Stomach (tissue), 9 donors: Measurements from ENCODE around the gene MGAT5. TPM values are rescaled to one million over a fixed set of nuclear protein-coding genes. Genes with fewer than 3 reads are reported as not detected.

Experiments used
- DNase-seq, 2 donors: peaks; one replicate each; pipeline versions ENCODE4 v3.0.0 to v3.0.0-alpha.2; 2013 to 2019
- H3K27ac ChIP-seq, 5 donors: fragments of 200-600 bp in 4 of 5; sonication (generic) in 4 of 5; one replicate each; pipeline ENCODE4 v1.5.1; 2013 to 2019; ENCODE audit warnings: mild to moderate bottlenecking in 1 of 5, moderate library complexity in 1 of 5
- H3K27me3 ChIP-seq, 3 donors: fragments of 200-600 bp; sonication (generic); one replicate each; pipeline ENCODE4 v1.5.1; 2017 to 2019; ENCODE audit warnings: mixed run types in 1 of 3
- H3K36me3 ChIP-seq, 4 donors: fragments of 200-600 bp; sonication (generic); 1 replicate in 3 of 4; 2 replicates in 1 of 4; pipeline ENCODE4 v1.5.1; 2016 to 2019
- H3K4me1 ChIP-seq, 4 donors: fragments of 200-600 bp; sonication (generic); one replicate each; pipeline ENCODE4 v1.5.1; 2016 to 2019
- H3K4me3 ChIP-seq, 4 donors: fragments of 200-600 bp; sonication (generic) in 3 of 4; one replicate each; pipeline ENCODE4 v1.5.1; 2016 to 2019; ENCODE audit warnings: mild to moderate bottlenecking in 1 of 4
- H3K9me3 ChIP-seq, 4 donors: fragments of 200-600 bp; sonication (generic); one replicate each; pipeline ENCODE4 v1.5.1; 2016 to 2019
- EP300 ChIP-seq: sonication (generic); formaldehyde crosslinking; IDR thresholded peaks from one replicate; pipeline ENCODE4 v1.6.1; 2017; ENCODE audit warnings: antibody characterized with exemption
- POLR2A ChIP-seq, 4 donors: fragments of 450-650 bp; IDR thresholded peaks; one replicate each; pipeline ENCODE4 v1.6.1; 2016; ENCODE audit warnings: antibody characterized with exemption in 4 of 4, control low read depth in 2 of 4, mild to moderate bottlenecking in 1 of 4, moderate library complexity in 1 of 4
- POLR2AphosphoS5 ChIP-seq, 3 donors: sonication (generic); formaldehyde crosslinking; IDR thresholded peaks; one replicate each; pipeline ENCODE4 v1.6.1; 2016; ENCODE audit warnings: antibody characterized with exemption in 3 of 3
- WGBS, 5 donors: extraction: QIAGEN DNeasy Blood & Tissue Kit in 3 of 5; methylation state at CpG; one replicate each; pipeline versions ENCODE4 v1.1.5 to v1.1.7; 2013 to 2018; 5-methylcytosine and 5-hydroxymethylcytosine counted together
- intact Hi-C: fragments of 100-400 bp; cut with DNase I; formaldehyde crosslinking; loops from one replicate; pipeline ENCODE4 v1.15.1; 2023; ENCODE audit warnings: low total_unique reads
- polyA plus RNA-seq, 3 donors: library from polyadenylated mRNA; stranded (reverse); fragments of 200-250 nt; gene quantifications; one replicate each; pipeline ENCODE4 v1.2.3, GENCODE V29; 2013
- total RNA-seq, 5 donors: library from RNA; depleted of rRNA; stranded (reverse); fragments of >200 nt; gene quantifications; one replicate each; pipeline versions ENCODE4 v1.1.0 to v1.2.3, GENCODE V29; 2014 to 2016
- TF ChIP-seq, protein P1 (sequence below), 7 experiments: fragments of 450-650 bp in 4 of 7; fragments of 200-600 bp in 3 of 7; sonication (generic) in 3 of 7; IDR thresholded peaks; one replicate each; pipeline ENCODE4 v1.5.1; 2016 to 2019; ENCODE audit warnings: antibody characterized with exemption in 7 of 7, control low read depth in 2 of 7, mild to moderate bottlenecking in 1 of 7
- donor health status: healthy with polysubstance abuse.
- donor health status: Bipolar disorder and iron deficiency.
- donor health status: healthy.

MGAT5 gene
- total and polyA plus RNA-seq, 8 donors, result 3.9 to 125 (median 46.0) TPM

DNA sequence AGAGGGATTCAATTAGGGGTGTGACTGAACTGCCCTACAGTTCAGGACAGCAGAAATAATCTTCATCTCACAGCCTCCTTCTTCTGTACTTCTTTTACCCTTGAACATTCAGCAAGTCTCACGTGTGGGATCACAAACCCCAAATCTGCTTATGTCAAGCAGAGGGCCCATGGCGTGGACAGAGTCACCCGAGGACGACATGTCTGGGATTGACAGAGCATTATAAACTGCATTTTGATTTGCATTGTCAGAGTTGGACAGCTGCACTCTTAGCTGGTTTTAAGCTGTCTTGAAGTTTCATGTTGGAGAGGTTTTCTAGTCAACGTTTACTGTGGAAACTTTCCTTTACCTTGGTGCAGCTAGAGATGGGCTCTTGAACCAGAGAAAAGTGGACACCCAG is 26.4 kb downstream of the MGAT5 start:
- H3K27me3 ChIP-seq, result no peaks in the 10 kb centered on the region
- no peak for DNase-seq
- H3K36me3 ChIP-seq, result peaks cover 0 to 3% (median 0%) of the 10 kb centered on the region in 4 donors
- 74 to 87% (median 84%) methylated on average over 5 of the region's 5 CpGs for WGBS, 5 donors
- H3K27ac ChIP-seq, result no peak overlapping the region
- TF ChIP-seq POLR2AphosphoS5 (IDR thresholded peaks at IDR 0.05), result no peak
- no peak for TF ChIP-seq POLR2A (IDR thresholded peaks at IDR 0.05)
- no peak for TF ChIP-seq EP300
- TF ChIP-seq, protein P1, sequence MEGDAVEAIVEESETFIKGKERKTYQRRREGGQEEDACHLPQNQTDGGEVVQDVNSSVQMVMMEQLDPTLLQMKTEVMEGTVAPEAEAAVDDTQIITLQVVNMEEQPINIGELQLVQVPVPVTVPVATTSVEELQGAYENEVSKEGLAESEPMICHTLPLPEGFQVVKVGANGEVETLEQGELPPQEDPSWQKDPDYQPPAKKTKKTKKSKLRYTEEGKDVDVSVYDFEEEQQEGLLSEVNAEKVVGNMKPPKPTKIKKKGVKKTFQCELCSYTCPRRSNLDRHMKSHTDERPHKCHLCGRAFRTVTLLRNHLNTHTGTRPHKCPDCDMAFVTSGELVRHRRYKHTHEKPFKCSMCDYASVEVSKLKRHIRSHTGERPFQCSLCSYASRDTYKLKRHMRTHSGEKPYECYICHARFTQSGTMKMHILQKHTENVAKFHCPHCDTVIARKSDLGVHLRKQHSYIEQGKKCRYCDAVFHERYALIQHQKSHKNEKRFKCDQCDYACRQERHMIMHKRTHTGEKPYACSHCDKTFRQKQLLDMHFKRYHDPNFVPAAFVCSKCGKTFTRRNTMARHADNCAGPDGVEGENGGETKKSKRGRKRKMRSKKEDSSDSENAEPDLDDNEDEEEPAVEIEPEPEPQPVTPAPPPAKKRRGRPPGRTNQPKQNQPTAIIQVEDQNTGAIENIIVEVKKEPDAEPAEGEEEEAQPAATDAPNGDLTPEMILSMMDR (IDR thresholded peaks at IDR 0.05), result no peak
- H3K4me3 ChIP-seq, result no peak overlapping the region
- peaks cover 0 to 27% (median 10%) of the 10 kb centered on the region in 4 donors for H3K4me1 ChIP-seq
- intact Hi-C loops, result no loop called here
- H3K9me3 ChIP-seq, result no peaks in the 10 kb centered on the region

DNA sequence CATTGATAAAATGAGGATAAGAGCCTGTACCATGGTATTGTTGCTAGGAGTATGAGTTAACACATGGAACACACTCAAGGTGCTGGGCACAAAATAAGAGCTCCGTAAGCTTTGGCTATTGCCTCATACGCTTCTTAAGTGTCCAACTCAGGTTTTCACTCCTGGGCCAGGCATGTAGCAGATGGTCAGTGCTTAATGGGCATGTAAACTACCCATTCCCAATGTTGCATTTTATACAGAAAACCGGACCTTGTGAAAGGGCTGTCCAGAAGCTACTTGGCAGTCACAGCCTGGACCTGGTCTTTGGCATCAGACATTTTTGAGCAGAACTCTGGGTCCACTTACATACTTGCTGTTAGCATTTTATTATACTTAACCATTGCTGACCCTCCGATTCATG is 26.9 kb downstream of the MGAT5 start:
- intact Hi-C loops, result no loop called here

GRCh38 chr2:134281815-134282419 is 28.0 kb downstream of the MGAT5 start:
- DNase-seq, result no peak
- H3K4me1 ChIP-seq, result peaks cover 0 to 28% (median 10%) of the 10 kb centered on the region in 4 donors
- no peak overlapping the region for H3K27ac ChIP-seq
- no peaks in the 10 kb centered on the region for H3K9me3 ChIP-seq
- no peak overlapping the region for H3K4me3 ChIP-seq
- intact Hi-C loops, result no loop called here
- TF ChIP-seq, protein P1 (IDR thresholded peaks at IDR 0.05), result no peak
- TF ChIP-seq POLR2AphosphoS5 (IDR thresholded peaks at IDR 0.05) (no peak), EP300 (no peak), POLR2A (IDR thresholded peaks at IDR 0.05) (no peak)
- WGBS, 5 donors, result 79 to 86% (median 83%) methylated on average over 5 of the region's 5 CpGs
- no peaks in the 10 kb centered on the region for H3K27me3 ChIP-seq
- H3K36me3 ChIP-seq, result peaks cover 0 to 3% (median 0%) of the 10 kb centered on the region in 4 donors

More for the DNA sequence above, 26.9 kb downstream of the MGAT5 start:
- Histone ChIP-seq H3K4me3 (no peak overlapping the region), H3K9me3 (no peaks in the 10 kb centered on the region), H3K36me3 (peaks cover 0 to 3% (median 0%) of the 10 kb centered on the region in 4 donors), H3K4me1 (peaks cover 0 to 27% (median 10%) of the 10 kb centered on the region in 4 donors), H3K27ac (no peak overlapping the region), H3K27me3 (no peaks in the 10 kb centered on the region)
- DNase-seq, result no peak
- TF ChIP-seq POLR2A (IDR thresholded peaks at IDR 0.05), result no peak
- TF ChIP-seq EP300, result no peak
- TF ChIP-seq, protein P1 (IDR thresholded peaks at IDR 0.05), result no peak
- TF ChIP-seq POLR2AphosphoS5 (IDR thresholded peaks at IDR 0.05), result no peak
- WGBS, 5 donors, result 88 to 99% (median 92%) methylated on average over 4 of the region's 4 CpGs

GRCh38 chr2:134282629-134283400 is 28.9 kb downstream of the MGAT5 start:
- Histone ChIP-seq H3K9me3 (no peaks in the 10 kb centered on the region), H3K4me1 (peaks cover 0 to 32% (median 15%) of the 10 kb centered on the region in 4 donors), H3K4me3 (no peak overlapping the region), H3K27ac (peak overlapping the region in 1 of 5 donors; percentile 0), H3K27me3 (no peaks in the 10 kb centered on the region), H3K36me3 (peaks cover 0 to 3% (median 0%) of the 10 kb centered on the region in 4 donors)
- intact Hi-C loops, result no loop called here
- TF ChIP-seq, protein P1 (IDR thresholded peaks at IDR 0.05), result no peak
- TF ChIP-seq POLR2A (IDR thresholded peaks at IDR 0.05) (no peak), POLR2AphosphoS5 (IDR thresholded peaks at IDR 0.05) (no peak), EP300 (no peak)
- no peak for DNase-seq
- 82 to 90% (median 85%) methylated on average over 4 of the region's 4 CpGs for WGBS, 5 donors
